GM18508 (cell line): Measurements from ENCODE around the gene NAGLU.
"Not testable (repeated sequence)": the region's sequence is repeated elsewhere in the genome, so short reads cannot be mapped to it uniquely, and the experiment has no call there.

ENCODE experiments used
- ATAC-seq: cut with Tn5 transposase; IDR thresholded peaks from one replicate; pipeline ENCODE4 v1.9.1; 2021; ENCODE audit warnings: moderate number of reproducible peaks; ENCODE audit not compliant: insufficient read depth, unreplicated experiment

NAGLU gene

GRCh38 chr17:42520540-42520951 is 15.5 kb upstream of the NAGLU start:
- ATAC-seq, result no peak

GRCh38 chr17:42521036-42521435 is 15.0 kb upstream of the NAGLU start:
- no peak for ATAC-seq

GRCh38 chr17:42521666-42522262 is 14.3 kb upstream of the NAGLU start:
- no peak for ATAC-seq

- ATAC-seq, result no peak
Observed at GRCh38 chr17:42522263-42522790, 13.7 kb upstream of the NAGLU start.

GRCh38 chr17:42522798-42523278 is 13.2 kb upstream of the NAGLU start:
- ATAC-seq, result no peak

GRCh38 chr17:42525221-42525620 is 10.8 kb upstream of the NAGLU start:
- no peak for ATAC-seq

- no peak for ATAC-seq
Observed at GRCh38 chr17:42526031-42526444, 10.0 kb upstream of the NAGLU start.

GRCh38 chr17:42527932-42528331 is 8.1 kb upstream of the NAGLU start:
- no peak for ATAC-seq

- no peak for ATAC-seq
Observed at GRCh38 chr17:42529061-42529460, 7.0 kb upstream of the NAGLU start.

- no peak for ATAC-seq
Observed at GRCh38 chr17:42530952-42531454, 5.0 kb upstream of the NAGLU start.

- no peak for ATAC-seq
Observed at GRCh38 chr17:42531455-42532354, 4.3 kb upstream of the NAGLU start.

GRCh38 chr17:42535155-42536047 is 640 bp upstream of the NAGLU start:
- ATAC-seq, result no peak

GRCh38 chr17:42536372-42537155 is 523 bp downstream of the NAGLU start:
- no peak for ATAC-seq

- ATAC-seq, result no peak
Observed at GRCh38 chr17:42537156-42537805, 1.2 kb downstream of the NAGLU start.

GRCh38 chr17:42537826-42538451 is 1.9 kb downstream of the NAGLU start:
- no peak for ATAC-seq

- ATAC-seq, result no peak
Observed at GRCh38 chr17:42538482-42538881, 2.4 kb downstream of the NAGLU start.

GRCh38 chr17:42540558-42540957 is 4.5 kb downstream of the NAGLU start:
- not testable (repeated sequence) for ATAC-seq

GRCh38 chr17:42541041-42541833 is 5.2 kb downstream of the NAGLU start:
- ATAC-seq, result no peak
